KOPT-K1 (cell line): ENCODE data around the gene PGF.

ENCODE experiments used
- H3K27ac ChIP-seq: fragments of 200-600 bp; sonication (generic); 2 replicates; pipeline ENCODE4 v1.5.1; 2016; ENCODE audit warnings: antibody characterized with exemption, mild to moderate bottlenecking, low read depth, low read length; ENCODE audit not compliant: poor library complexity, severe bottlenecking
- H3K36me3 ChIP-seq: fragments of 200-600 bp; sonication (generic); 2 replicates; pipeline ENCODE4 v1.5.1; 2017; ENCODE audit warnings: antibody characterized with exemption, mild to moderate bottlenecking, low read length, moderate library complexity; ENCODE audit not compliant: insufficient read depth
- H3K9me3 ChIP-seq: fragments of 200-600 bp; sonication (generic); 2 replicates; pipeline ENCODE4 v1.5.1; 2017; ENCODE audit warnings: antibody characterized with exemption, low read length, mild to moderate bottlenecking; ENCODE audit not compliant: insufficient read depth, poor library complexity, severe bottlenecking

The PGF gene

GRCh38 chr14:74929242-74929641 lies 26.2 kb downstream of the PGF start:
- no peaks in the 10 kb centered on the region for H3K36me3 ChIP-seq
- no peak overlapping the region for H3K27ac ChIP-seq
- H3K9me3 ChIP-seq: no peaks in the 10 kb centered on the region

GRCh38 chr14:74927225-74927624 lies 28.2 kb downstream of the PGF start:
- no peaks in the 10 kb centered on the region for H3K9me3 ChIP-seq
- H3K36me3 ChIP-seq: no peaks in the 10 kb centered on the region
- no peak overlapping the region for H3K27ac ChIP-seq

DNA sequence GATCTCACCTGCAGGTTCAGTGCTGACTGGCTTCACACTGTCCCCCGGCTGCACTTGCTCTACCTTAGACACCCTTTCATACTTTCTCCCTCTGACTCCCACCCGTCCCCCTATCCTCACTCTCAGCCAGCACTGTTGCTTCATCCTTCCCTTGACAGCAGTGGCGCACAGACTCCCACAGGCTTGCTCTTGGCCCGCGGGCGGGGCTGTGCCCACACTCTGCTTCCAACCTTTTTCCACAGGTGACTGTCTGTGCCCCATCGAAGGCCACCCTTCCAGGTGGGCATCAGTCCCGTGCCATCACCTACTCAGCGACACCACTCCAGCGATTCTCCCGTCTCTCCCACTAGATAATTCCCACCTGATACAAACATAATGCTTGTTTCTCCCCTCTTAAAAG lies 31.3 kb downstream of the PGF start:
- no peaks in the 10 kb centered on the region for H3K36me3 ChIP-seq

DNA sequence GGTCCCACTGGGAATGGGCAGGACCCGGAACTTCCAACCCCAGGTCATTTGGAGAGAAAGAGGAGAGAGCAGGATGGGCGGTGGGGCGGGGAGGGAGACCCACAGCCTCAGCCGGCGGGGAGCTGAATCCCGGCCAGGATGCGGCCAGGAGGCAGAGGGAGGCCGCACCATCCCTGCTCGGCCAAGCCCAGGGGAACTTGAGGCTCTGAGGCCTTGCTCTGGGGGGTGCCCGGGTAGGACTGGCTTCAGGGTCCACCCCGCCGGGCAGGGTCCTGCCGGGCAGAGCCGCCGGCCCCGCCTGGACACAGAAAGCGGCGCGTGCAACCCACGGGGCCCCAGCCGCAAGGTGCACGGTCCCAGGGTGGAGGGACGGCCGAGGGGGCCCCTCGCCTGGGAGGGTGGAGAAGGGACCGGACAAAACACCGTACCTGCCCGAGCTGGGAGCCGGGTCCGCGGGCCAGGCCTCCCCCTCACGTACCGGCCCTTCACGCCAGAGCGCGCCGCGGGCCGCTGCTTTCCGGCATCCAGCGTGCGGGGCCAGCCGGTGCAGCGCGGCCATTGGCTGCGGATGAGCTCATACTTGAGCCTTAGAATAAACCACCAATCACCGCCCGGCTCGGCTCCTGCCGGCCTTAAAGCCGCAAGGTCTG lies 32.5 kb downstream of the PGF start, which contains the start of gene RPS6KL1:
RPS6KL1 (minus strand) TSS at position 509 of the 650 bp plus-strand sequence. CDS start 1,719 bp downstream, outside the sequence.
- Histone ChIP-seq H3K9me3 (no peaks in the 10 kb centered on the region), H3K27ac (no peak within 1 kb of the TSS)

More for the DNA sequence above, 31.3 kb downstream of the PGF start:
- no peaks in the 10 kb centered on the region for H3K9me3 ChIP-seq
- H3K27ac ChIP-seq: no peak overlapping the region

GRCh38 chr14:74921987-74922751 lies 33.2 kb downstream of the PGF start:
- Histone ChIP-seq H3K27ac (no peak overlapping the region), H3K9me3 (no peaks in the 10 kb centered on the region), H3K36me3 (no peaks in the 10 kb centered on the region)

More for the DNA sequence above, 32.5 kb downstream of the PGF start, which contains the start of gene RPS6KL1:
- no peaks in the 10 kb centered on the region for H3K36me3 ChIP-seq

- H3K36me3 ChIP-seq: no peaks in the 10 kb centered on the region
- H3K9me3 ChIP-seq: no peaks in the 10 kb centered on the region
- no peak overlapping the region for H3K27ac ChIP-seq
Observed at GRCh38 chr14:74921053-74921620, 34.3 kb downstream of the PGF start.

- no peaks in the 10 kb centered on the region for H3K9me3 ChIP-seq
- H3K36me3 ChIP-seq: no peaks in the 10 kb centered on the region
- H3K27ac ChIP-seq: no peak overlapping the region
Observed at GRCh38 chr14:74920281-74920680, 35.1 kb downstream of the PGF start.

- Histone ChIP-seq H3K27ac (no peak overlapping the region), H3K36me3 (no peaks in the 10 kb centered on the region), H3K9me3 (no peaks in the 10 kb centered on the region)
Observed at GRCh38 chr14:74919421-74920165, 35.8 kb downstream of the PGF start.

GRCh38 chr14:74918380-74918779 lies 37.0 kb downstream of the PGF start:
- no peak overlapping the region for H3K27ac ChIP-seq
- H3K36me3 ChIP-seq: no peaks in the 10 kb centered on the region
- H3K9me3 ChIP-seq: no peaks in the 10 kb centered on the region

GRCh38 chr14:74917646-74918081 lies 37.7 kb downstream of the PGF start:
- no peaks in the 10 kb centered on the region for H3K36me3 ChIP-seq
- H3K27ac ChIP-seq: no peak overlapping the region
- no peaks in the 10 kb centered on the region for H3K9me3 ChIP-seq

GRCh38 chr14:74917178-74917543 lies 38.2 kb downstream of the PGF start:
- no peaks in the 10 kb centered on the region for H3K9me3 ChIP-seq
- no peaks in the 10 kb centered on the region for H3K36me3 ChIP-seq
- no peak overlapping the region for H3K27ac ChIP-seq

DNA sequence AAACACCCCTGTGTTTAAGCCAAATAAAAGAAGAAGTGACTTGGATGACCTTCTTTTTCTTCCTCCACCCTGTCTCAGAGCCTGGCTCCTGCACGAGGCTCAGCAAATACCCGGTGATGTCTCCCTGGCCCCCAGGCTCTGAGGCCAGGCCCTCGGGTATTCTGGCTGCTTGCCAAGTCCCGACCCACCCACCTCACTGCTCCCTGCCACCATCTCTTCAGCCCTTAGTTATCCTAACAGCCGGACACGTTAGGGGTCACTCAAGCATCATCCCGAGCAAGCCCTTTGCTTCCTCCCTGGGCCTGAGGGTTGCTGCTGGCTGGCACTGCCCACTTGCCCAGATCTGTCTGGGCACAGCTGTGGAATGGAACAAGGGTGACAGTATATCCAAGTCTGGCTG lies 39.6 kb downstream of the PGF start:
- Histone ChIP-seq H3K27ac (no peak overlapping the region), H3K9me3 (no peaks in the 10 kb centered on the region), H3K36me3 (no peaks in the 10 kb centered on the region)

GRCh38 chr14:74915426-74915825 lies 40.0 kb downstream of the PGF start:
- H3K36me3 ChIP-seq: no peaks in the 10 kb centered on the region
- H3K27ac ChIP-seq: no peak overlapping the region
- no peaks in the 10 kb centered on the region for H3K9me3 ChIP-seq

GRCh38 chr14:74913986-74914573 lies 41.3 kb downstream of the PGF start:
- Histone ChIP-seq H3K27ac (no peak overlapping the region), H3K9me3 (no peaks in the 10 kb centered on the region), H3K36me3 (no peaks in the 10 kb centered on the region)
